Endothelial cell of umbilical vein (primary cell): ENCODE results near the gene SSNA1. TPM values are rescaled to one million over a fixed set of nuclear protein-coding genes. Genes with fewer than 3 reads are reported as not detected.

Experiments used
- BruUV-seq: library from RNA; stranded (reverse); fragments of 400-500 nt; replicated peaks from 2 replicates; lab custom pipeline; 2021; lab: Mats Ljungman, UMichigan
- CTCF ChIA-PET: fragments of 300-600, 350-600 bp; sonication (Branson Sonifier 250); formaldehyde crosslinking; loops from one replicate; lab custom pipeline; 2021; ENCODE audit warnings: antibody characterized with exemption, inconsistent platforms; lab: Charles Lee
- POLR2A ChIA-PET: fragments of 300-600, 350-600 bp; sonication (Branson Sonifier 250); formaldehyde crosslinking; loops from one replicate; lab custom pipeline; 2021; ENCODE audit warnings: antibody characterized with exemption, inconsistent platforms; lab: Charles Lee
- DNase-seq: peaks from one replicate; pipeline ENCODE4 v3.0.0-alpha.2; 2011; ENCODE audit warnings: low read depth, low spot score
- FAIRE-seq: peaks from 2 replicates; lab custom pipeline; 2011; peaks lifted over from hg19 to GRCh38; lab: Jason Lieb, UNC
- H2AFZ ChIP-seq: 2 replicates; pipeline ENCODE4 v1.6.0; 2012; ENCODE audit warnings: low read depth, low read length, control low read depth, inconsistent platforms
- H3K27ac ChIP-seq: 2 replicates; pipeline ENCODE4 v1.5.1; 2011; ENCODE audit warnings: low read depth, mild to moderate bottlenecking, control low read depth, low read length, moderate library complexity; ENCODE audit not compliant: insufficient read depth
- H3K27me3 ChIP-seq, 2 experiments: 2 replicates each; pipeline versions ENCODE4 v1.6.0 to v1.6.1; 2011; ENCODE audit warnings: low read length in 2 of 2, mixed read lengths in 1 of 2; ENCODE audit not compliant: control insufficient read depth in 2 of 2, insufficient read depth in 2 of 2
- H3K36me3 ChIP-seq, 2 experiments: 2 replicates in 1 of 2; 3 replicates in 1 of 2; pipeline ENCODE4 v1.5.1; 2011; ENCODE audit warnings: low read length in 2 of 2, mild to moderate bottlenecking in 1 of 2, moderate library complexity in 1 of 2; ENCODE audit not compliant: control insufficient read depth in 2 of 2, insufficient read depth in 2 of 2; ENCODE audit errors: extremely low read depth in 1 of 2
- H3K4me1 ChIP-seq: 3 replicates; pipeline ENCODE4 v1.5.1; 2011; ENCODE audit warnings: mild to moderate bottlenecking, low read length; ENCODE audit not compliant: control insufficient read depth, insufficient read depth; ENCODE audit errors: extremely low read depth
- H3K4me2 ChIP-seq: 2 replicates; pipeline ENCODE4 v1.6.1; 2011; ENCODE audit warnings: low read length, control low read depth, mixed read lengths; ENCODE audit not compliant: insufficient read depth
- H3K4me3 ChIP-seq, 3 experiments: fragments of 200-600 bp in 1 of 3; sonication (generic), shearing (Covaris generic) in 1 of 3; replicated peaks in 1 of 3; 2 replicates each; pipeline ENCODE4 v1.5.1; 2011 to 2016; ENCODE audit warnings: control low read depth in 3 of 3, low read length in 3 of 3, mild to moderate bottlenecking in 2 of 3, inconsistent platforms in 1 of 3, low read depth in 1 of 3, moderate library complexity in 1 of 3; ENCODE audit not compliant: insufficient read depth in 1 of 3
- H3K79me2 ChIP-seq: 2 replicates; pipeline ENCODE4 v1.6.0; 2012; ENCODE audit warnings: low read length, inconsistent platforms; ENCODE audit not compliant: control insufficient read depth, insufficient read depth
- H3K9ac ChIP-seq: replicated peaks from 2 replicates; pipeline ENCODE3; 2011; ENCODE audit warnings: low read length, control low read depth; ENCODE audit not compliant: insufficient read depth; ENCODE audit errors: extremely low read depth
- H3K9me1 ChIP-seq: replicated peaks from 3 replicates; pipeline ENCODE4 v1.6.0; 2011; ENCODE audit warnings: mild to moderate bottlenecking, low read length; ENCODE audit not compliant: control insufficient read depth, insufficient read depth; ENCODE audit errors: extremely low read depth
- H3K9me3 ChIP-seq: replicated peaks from 2 replicates; pipeline ENCODE4 v1.5.1; 2012; ENCODE audit warnings: low read length, inconsistent platforms; ENCODE audit not compliant: control insufficient read depth, insufficient read depth
- H4K20me1 ChIP-seq: replicated peaks from 2 replicates; pipeline ENCODE3; 2011; ENCODE audit warnings: mild to moderate bottlenecking, low read length; ENCODE audit not compliant: control insufficient read depth, insufficient read depth; ENCODE audit errors: extremely low read depth
- CTCF ChIP-seq, 2 donors: IDR thresholded peaks; 1 replicate in 1 of 2; 2 replicates in 1 of 2; pipeline ENCODE4 v1.5.1; 2011; ENCODE audit warnings: low read length in 2 of 2, mild to moderate bottlenecking in 2 of 2, moderate library complexity in 2 of 2, control low read depth in 1 of 2, inconsistent platforms in 1 of 2, low read depth in 1 of 2; ENCODE audit not compliant: insufficient read depth in 1 of 2; ENCODE audit errors: extremely low read depth in 1 of 2
- EZH2 ChIP-seq: IDR thresholded peaks from 2 replicates; pipeline ENCODE4 v1.6.1; 2012; ENCODE audit warnings: borderline replicate concordance, low read depth, mild to moderate bottlenecking, moderate library complexity, low read length, inconsistent platforms; ENCODE audit not compliant: severe bottlenecking
- FOS ChIP-seq: IDR thresholded peaks from 2 replicates; pipeline ENCODE4 v1.6.1; 2011; ENCODE audit warnings: mild to moderate bottlenecking, low read length, moderate library complexity, borderline replicate concordance; ENCODE audit not compliant: insufficient read depth
- GATA2 ChIP-seq: IDR thresholded peaks from 2 replicates; pipeline ENCODE4 v1.7.0; 2011; ENCODE audit warnings: low read depth, mild to moderate bottlenecking, moderate library complexity, mixed read lengths, low read length; ENCODE audit not compliant: insufficient read length, insufficient read depth
- JUN ChIP-seq: IDR thresholded peaks from 2 replicates; pipeline ENCODE4 v1.6.1; 2011; ENCODE audit warnings: borderline replicate concordance, low read depth; ENCODE audit not compliant: insufficient read length, insufficient read depth
- MYC ChIP-seq: IDR thresholded peaks from one replicate; pipeline ENCODE4 v1.6.1; 2011; ENCODE audit warnings: mild to moderate bottlenecking, low read depth, low read length
- POLR2A ChIP-seq: IDR thresholded peaks from 2 replicates; pipeline ENCODE4 v1.6.1; 2012; ENCODE audit warnings: low read depth, mild to moderate bottlenecking, control low read depth, low read length
- POLR2AphosphoS5 ChIP-seq: IDR thresholded peaks from 2 replicates; pipeline ENCODE4 v1.6.1; 2012; ENCODE audit warnings: low read depth, mild to moderate bottlenecking, control low read depth, low read length, moderate library complexity; ENCODE audit not compliant: insufficient read depth
- dilution Hi-C: fragments of 300-500 bp; cut with MboI; formaldehyde crosslinking; loops from one replicate; pipeline ENCODE4 v1.15.0; 2019; ENCODE audit warnings: low sequenced_read_pairs; ENCODE audit not compliant: extremely low pct_ligation_motif_present
- intact Hi-C: fragments of 100-400 bp; cut with micrococcal nuclease; formaldehyde crosslinking; loops from one replicate; pipeline ENCODE4 v1.10.0; 2022
- polyA plus RNA-seq, 4 experiments: library from polyadenylated mRNA; depleted of rRNA in 3 of 4; stranded (reverse) in 3 of 4; unstranded in 1 of 4; fragments of >200 nt; gene quantifications; 2 replicates each; pipeline versions ENCODE4 v1.2.1 to v1.2.3, GENCODE V29; 2011 to 2012; ENCODE audit warnings: missing spikeins in 1 of 4
- total RNA-seq: library from RNA; stranded (reverse); gene quantifications from 2 replicates; pipeline ENCODE4 v1.2.3, GENCODE V29; 2021
- TF ChIP-seq, protein P1 (sequence below): IDR thresholded peaks from 2 replicates; pipeline ENCODE4 v1.6.1; 2011; ENCODE audit not compliant: insufficient read depth, insufficient read length

SSNA1 gene
- total and polyA plus RNA-seq, 2 donors (not counting 3 experiments of a cell fraction or from before 2014, with no cell fraction given): 89.0 to 146 TPM

GRCh38 chr9:137166380-137167229 lies 21.9 kb upstream of the SSNA1 start:
- no peak overlapping the region for H3K4me3 ChIP-seq
- H3K9me1 ChIP-seq: no peaks in the 10 kb centered on the region
- no peak for TF ChIP-seq JUN
- TF ChIP-seq, protein P1, sequence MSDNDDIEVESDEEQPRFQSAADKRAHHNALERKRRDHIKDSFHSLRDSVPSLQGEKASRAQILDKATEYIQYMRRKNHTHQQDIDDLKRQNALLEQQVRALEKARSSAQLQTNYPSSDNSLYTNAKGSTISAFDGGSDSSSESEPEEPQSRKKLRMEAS: no peak
- TF ChIP-seq FOS: no peak
- no peak for TF ChIP-seq POLR2A
- no peak for TF ChIP-seq MYC
- no peak for TF ChIP-seq POLR2AphosphoS5
- TF ChIP-seq EZH2: no peak
- TF ChIP-seq CTCF (IDR thresholded peaks at IDR 0.05; ENCODE audit: extremely low read depth in 1 of 2, insufficient read depth in 1 of 2, low read depth in 1 of 2, low read length in 2 of 2): no peak
- TF ChIP-seq GATA2: no peak
- dilution Hi-C loops (no loop called here), intact Hi-C loops (no loop called here)
- ChIA-PET POLR2A (no interaction called here), CTCF (interaction anchor here (1.2 to 1.8 kb wide), 2 partner anchors 9 to 10 kb away, joined by 5 to 7 read pairs; no protein-coding TSS in a partner anchor)
- H3K36me3 ChIP-seq: no peaks in the 10 kb centered on the region
- H2AFZ ChIP-seq: no peak overlapping the region
- BruUV-seq: no TSS peak
- H3K27me3 ChIP-seq: peaks cover 34 to 39% of the 10 kb centered on the region in 2 experiments
- FAIRE-seq: no peak
- H3K4me2 ChIP-seq: no peak overlapping the region
- H3K4me1 ChIP-seq: peaks cover 3% of the 10 kb centered on the region
- DNase-seq: no peak
- H3K9ac ChIP-seq: no peak overlapping the region
- no peaks in the 10 kb centered on the region for H3K9me3 ChIP-seq
- H3K27ac ChIP-seq: no peak overlapping the region
- H3K79me2 ChIP-seq: no peaks in the 10 kb centered on the region
- H4K20me1 ChIP-seq: no peaks in the 10 kb centered on the region
